Vagina (tissue), 2 donors: ENCODE results near the gene MSANTD3. TPM values are rescaled to one million over a fixed set of nuclear protein-coding genes. Genes with fewer than 3 reads are reported as not detected.

Source experiments
- DNase-seq, 2 donors: peaks; one replicate each; pipeline ENCODE4 v3.0.0-alpha.2; 2017; ENCODE audit errors: extremely low spot score in 2 of 2
- H3K27ac ChIP-seq: fragments of 200-600 bp; sonication (generic); one replicate; pipeline ENCODE4 v1.5.1; 2019
- H3K27me3 ChIP-seq: fragments of 200-600 bp; sonication (generic); one replicate; pipeline ENCODE4 v1.5.1; 2019
- H3K36me3 ChIP-seq, 2 donors: fragments of 200-600 bp; sonication (generic); one replicate each; pipeline ENCODE4 v1.5.1; 2017 to 2019
- H3K4me1 ChIP-seq: fragments of 200-600 bp; sonication (generic); one replicate; pipeline ENCODE4 v1.5.1; 2019
- H3K4me3 ChIP-seq, 2 donors: fragments of 200-600 bp; sonication (generic); 1 replicate in 1 of 2; 2 replicates in 1 of 2; pipeline ENCODE4 v1.5.1; 2016 to 2019
- H3K9me3 ChIP-seq: fragments of 200-600 bp; sonication (generic); one replicate; pipeline ENCODE4 v1.5.1; 2019
- CTCF ChIP-seq, 3 experiments: fragments of 450-650 bp in 2 of 3; fragments of 200-600 bp in 1 of 3; sonication (generic) in 1 of 3; IDR thresholded peaks; one replicate each; pipeline ENCODE4 v1.5.1; 2017 to 2019; ENCODE audit warnings: antibody characterized with exemption in 3 of 3, mild to moderate bottlenecking in 2 of 3, moderate library complexity in 2 of 3
- POLR2A ChIP-seq, 2 donors: fragments of 450-650 bp; IDR thresholded peaks; one replicate each; pipeline ENCODE4 v1.6.1; 2017; ENCODE audit warnings: antibody characterized with exemption in 2 of 2, mild to moderate bottlenecking in 2 of 2, moderate library complexity in 2 of 2
- POLR2AphosphoS5 ChIP-seq, 2 donors: sonication (generic); formaldehyde crosslinking; IDR thresholded peaks; one replicate each; pipeline ENCODE4 v1.9.0; 2017; ENCODE audit warnings: antibody characterized with exemption in 2 of 2, mild to moderate bottlenecking in 2 of 2, low read depth in 1 of 2; ENCODE audit not compliant: insufficient read depth in 1 of 2
- intact Hi-C: fragments of 100-400 bp; cut with DNase I; formaldehyde crosslinking; loops from one replicate; pipeline ENCODE4 v1.15.1; 2023
- total RNA-seq: library from RNA; depleted of rRNA; stranded (reverse); fragments of >200 nt; gene quantifications from one replicate; pipeline ENCODE4 v1.2.3, GENCODE V29; 2016

Gene MSANTD3
- total RNA-seq, 1 donor from 2014 or later: 27.3 TPM

- Histone ChIP-seq H3K27me3 (no peaks in the 10 kb centered on the region), H3K9me3 (no peaks in the 10 kb centered on the region), H3K4me3 (no peak overlapping the region), H3K36me3 (no peaks in the 10 kb centered on the region), H3K27ac (no peak overlapping the region), H3K4me1 (no peaks in the 10 kb centered on the region)
- TF ChIP-seq POLR2A (IDR thresholded peaks at IDR 0.05) (no peak), POLR2AphosphoS5 (IDR thresholded peaks at IDR 0.05; ENCODE audit: insufficient read depth in 1 of 2, low read depth in 1 of 2) (no peak), CTCF (IDR thresholded peaks at IDR 0.05) (no peak)
- DNase-seq: no peak
- intact Hi-C loops: no loop called here
Observed at GRCh38 chr9:100488177-100488576, 61.2 kb downstream of the MSANTD3 start.

GRCh38 chr9:100489836-100490235 lies 62.9 kb downstream of the MSANTD3 start:
- no peaks in the 10 kb centered on the region for H3K9me3 ChIP-seq
- TF ChIP-seq POLR2AphosphoS5 (IDR thresholded peaks at IDR 0.05; ENCODE audit: insufficient read depth in 1 of 2, low read depth in 1 of 2) (no peak), CTCF (IDR thresholded peaks at IDR 0.05) (no peak), POLR2A (IDR thresholded peaks at IDR 0.05) (no peak)
- intact Hi-C loops: no loop called here

GRCh38 chr9:100492952-100493351 lies 66.0 kb downstream of the MSANTD3 start:
- DNase-seq: no peak
- no peaks in the 10 kb centered on the region for H3K9me3 ChIP-seq
- TF ChIP-seq POLR2A (IDR thresholded peaks at IDR 0.05) (no peak), POLR2AphosphoS5 (IDR thresholded peaks at IDR 0.05; ENCODE audit: insufficient read depth in 1 of 2, low read depth in 1 of 2) (no peak), CTCF (IDR thresholded peaks at IDR 0.05) (no peak)
- intact Hi-C loops: no loop called here
- no peaks in the 10 kb centered on the region for H3K36me3 ChIP-seq
- H3K27ac ChIP-seq: no peak overlapping the region
- no peak overlapping the region for H3K4me3 ChIP-seq
- H3K4me1 ChIP-seq: no peaks in the 10 kb centered on the region
- no peaks in the 10 kb centered on the region for H3K27me3 ChIP-seq

More at GRCh38 chr9:100489836-100490235, 62.9 kb downstream of the MSANTD3 start:
- no peak for DNase-seq
- Histone ChIP-seq H3K4me1 (no peaks in the 10 kb centered on the region), H3K27ac (no peak overlapping the region), H3K27me3 (no peaks in the 10 kb centered on the region), H3K36me3 (no peaks in the 10 kb centered on the region), H3K4me3 (no peak overlapping the region)

- H3K27ac ChIP-seq: no peak overlapping the region
- H3K4me1 ChIP-seq: no peaks in the 10 kb centered on the region
- DNase-seq: no peak
- no peaks in the 10 kb centered on the region for H3K36me3 ChIP-seq
- intact Hi-C loops: no loop called here
- TF ChIP-seq POLR2A (IDR thresholded peaks at IDR 0.05): no peak
- TF ChIP-seq CTCF (IDR thresholded peaks at IDR 0.05): no peak
- TF ChIP-seq POLR2AphosphoS5 (IDR thresholded peaks at IDR 0.05; ENCODE audit: insufficient read depth in 1 of 2, low read depth in 1 of 2): no peak
- no peaks in the 10 kb centered on the region for H3K27me3 ChIP-seq
- H3K4me3 ChIP-seq: no peak overlapping the region
- H3K9me3 ChIP-seq: no peaks in the 10 kb centered on the region
Observed at GRCh38 chr9:100498592-100498991, 71.6 kb downstream of the MSANTD3 start.

GRCh38 chr9:100499460-100499859 lies 72.5 kb downstream of the MSANTD3 start:
- Histone ChIP-seq H3K4me3 (no peak overlapping the region), H3K27me3 (no peaks in the 10 kb centered on the region), H3K9me3 (no peaks in the 10 kb centered on the region), H3K27ac (no peak overlapping the region), H3K36me3 (no peaks in the 10 kb centered on the region), H3K4me1 (no peaks in the 10 kb centered on the region)
- intact Hi-C loops: no loop called here
- TF ChIP-seq CTCF (IDR thresholded peaks at IDR 0.05) (no peak), POLR2A (IDR thresholded peaks at IDR 0.05) (no peak), POLR2AphosphoS5 (IDR thresholded peaks at IDR 0.05; ENCODE audit: insufficient read depth in 1 of 2, low read depth in 1 of 2) (no peak)
- no peak for DNase-seq
